ENCODE results near the gene NFYA.

GRCh38 chr6:41093729-41094128, 21.0 kb downstream of the NFYA start:
- TF ChIP-seq POLR2A (IDR thresholded peaks at IDR 0.05) (peak in 1 of 2 donors; percentile 26), CTCF (IDR thresholded peaks at IDR 0.05) (no peak)
